NCI-H748 (cell line): Measurements from ENCODE around the gene ARRB1.
A peak's percentile ranks its signal among the peaks of the same experiment; 100 is the strongest.
"Not testable (repeated sequence)": the region's sequence is repeated elsewhere in the genome, so short reads cannot be mapped to it uniquely, and the experiment has no call there.

Experiments used
- DNase-seq: peaks from one replicate; lab custom pipeline; 2025; ENCODE audit not compliant: unreplicated experiment; lab: John Stamatoyannopoulos, UW

Gene ARRB1

DNA sequence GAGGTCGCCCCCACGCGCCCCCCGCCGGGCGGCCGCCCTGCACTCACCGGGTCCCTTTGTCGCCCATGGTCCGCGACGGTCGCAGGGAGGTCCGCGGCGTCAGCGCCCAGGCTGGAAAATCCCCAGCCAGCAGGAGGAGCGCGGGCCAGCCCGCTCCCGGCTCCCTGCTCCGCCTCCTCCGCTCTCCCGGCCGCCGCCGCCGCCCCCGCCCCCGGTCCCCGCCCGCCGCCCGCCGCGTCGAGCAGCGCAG lies at the start of gene ARRB1:
Gene ARRB1, minus strand, starts transcription at position 121 of the 250 bp plus-strand sequence. Its CDS starts 54 bp downstream, at position 67.
- peak; percentile 55 for DNase-seq

DNA sequence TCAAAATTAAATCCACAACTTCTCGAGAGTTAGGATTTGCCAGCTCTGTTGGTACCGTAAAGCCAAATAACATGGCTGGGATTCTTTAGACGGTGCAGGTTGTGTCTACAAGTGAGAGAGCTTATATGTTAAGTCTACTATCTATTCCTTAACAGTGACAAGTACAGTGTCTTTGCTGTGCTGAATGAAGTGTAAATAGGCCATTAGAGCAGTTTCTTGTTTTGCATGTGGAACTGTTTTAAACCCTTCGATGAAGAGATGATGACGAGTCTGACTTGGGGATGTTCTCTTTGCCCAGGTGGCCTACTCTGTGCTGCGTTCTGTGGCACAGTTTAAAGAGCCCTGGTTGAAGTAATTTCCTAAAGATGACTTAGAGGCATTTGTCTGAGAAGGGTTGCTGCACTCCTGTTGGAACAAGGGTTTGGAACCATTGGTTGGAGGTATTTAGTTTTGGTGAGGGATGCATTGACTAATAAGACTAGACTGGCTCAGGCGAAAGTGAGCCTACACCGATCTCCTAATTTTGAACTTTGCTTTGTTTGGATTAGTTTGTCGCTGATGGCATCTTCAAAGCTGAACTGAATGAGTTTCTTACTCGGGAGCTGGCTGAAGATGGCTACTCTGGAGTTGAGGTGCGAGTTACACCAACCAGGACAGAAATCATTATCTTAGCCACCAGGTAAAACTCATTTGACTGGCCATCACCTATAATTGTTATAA lies 48.8 kb upstream of the ARRB1 start:
- DNase-seq: no peak

DNA sequence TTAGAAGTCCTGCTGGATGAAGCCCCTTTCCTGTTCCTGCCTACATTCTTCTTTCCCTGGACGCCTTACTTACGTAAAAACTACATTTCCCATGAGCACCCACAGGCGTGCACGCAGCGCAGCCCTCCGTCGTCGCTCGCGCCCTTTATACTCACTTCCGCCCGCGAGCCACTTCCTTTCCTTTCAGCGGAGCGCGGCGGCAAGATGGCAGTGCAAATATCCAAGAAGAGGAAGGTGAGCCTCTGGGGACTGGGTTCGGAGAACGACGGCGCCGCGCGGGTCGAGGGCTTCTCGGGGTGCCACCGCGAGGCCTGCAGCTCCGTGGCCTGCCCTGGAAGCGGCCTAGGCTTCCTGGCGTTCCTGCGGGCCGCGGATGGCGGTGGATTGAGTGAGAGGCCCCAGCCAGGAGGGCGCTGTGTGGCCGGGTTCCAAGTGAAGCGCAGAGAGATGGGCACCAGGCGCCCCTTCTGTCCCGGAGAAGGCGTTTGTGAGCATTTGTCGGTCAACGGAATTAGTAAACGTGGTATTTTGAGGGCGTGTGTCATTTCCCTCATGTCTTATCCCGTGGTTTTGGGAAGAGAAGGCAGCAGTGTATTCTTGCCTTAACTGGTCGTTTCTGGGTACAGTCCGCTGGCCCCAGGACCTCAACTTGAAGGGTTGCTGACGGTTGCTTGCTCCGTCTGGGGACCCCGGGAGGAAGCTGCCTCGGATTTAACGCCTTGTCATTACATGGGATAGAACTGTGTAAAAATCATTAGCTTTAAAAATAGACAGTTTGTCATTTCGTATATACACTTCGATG lies 48.1 kb upstream of the ARRB1 start, which contains the start of gene RPS3:
Gene RPS3, plus strand, starts transcription at position 175 of the 802 bp plus-strand sequence. Its CDS starts 30 bp downstream, at position 205.
- peak; percentile 96 for DNase-seq

DNA sequence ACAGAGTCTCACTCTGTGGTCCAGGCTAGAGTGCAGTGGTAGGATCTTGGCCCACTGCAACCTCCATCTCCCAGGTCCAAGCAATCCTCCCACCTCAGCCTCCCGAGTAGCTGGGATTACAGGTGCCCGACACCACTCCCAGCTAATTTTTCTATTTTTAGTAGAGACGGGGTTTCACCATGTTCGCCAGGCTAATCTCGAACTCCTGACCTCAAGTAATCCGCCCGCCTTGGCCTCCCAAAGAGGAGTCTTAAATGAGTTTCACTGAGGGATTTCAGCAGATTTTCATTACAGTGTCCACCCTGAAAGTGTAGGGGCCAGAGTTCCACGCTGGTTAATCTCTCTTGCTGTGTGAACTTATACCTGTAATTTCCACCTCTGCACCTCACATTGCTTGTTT lies 47.4 kb upstream of the ARRB1 start:
- no peak for DNase-seq

DNA sequence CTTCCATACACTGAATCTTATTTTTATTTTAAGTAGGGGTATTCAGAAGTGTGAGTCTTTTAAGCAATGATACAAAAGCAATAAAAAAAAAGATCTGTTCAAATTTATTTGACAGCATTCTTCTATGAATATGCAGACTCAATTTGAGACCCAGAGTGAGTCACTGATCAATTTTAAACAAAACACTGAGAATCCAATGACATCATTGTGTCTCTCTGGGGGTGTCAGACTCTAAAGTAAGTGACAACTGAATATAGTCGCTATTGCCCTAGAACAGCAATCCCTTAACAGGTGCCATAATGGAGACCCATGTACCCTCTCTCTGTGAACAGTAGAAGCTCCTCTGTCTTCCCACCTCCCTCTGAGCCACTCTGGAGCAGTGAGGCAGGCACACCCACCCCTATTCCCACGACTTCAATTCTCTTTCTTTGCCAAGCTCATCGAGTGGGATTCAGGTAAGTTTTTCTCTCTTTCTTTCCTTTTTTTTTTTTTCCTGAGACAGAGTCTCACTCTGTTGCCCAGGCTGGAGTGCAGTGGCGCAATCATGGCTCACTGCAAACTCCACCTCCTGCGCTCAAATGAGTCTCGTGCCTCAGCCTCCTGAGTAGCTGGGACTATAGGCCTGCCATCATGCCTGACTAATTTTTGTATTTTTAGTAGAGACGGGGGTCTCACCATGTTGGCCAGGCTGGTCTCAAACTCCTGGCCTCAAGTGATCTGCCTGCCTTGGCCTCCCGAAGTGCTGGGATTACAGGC lies 42.8 kb upstream of the ARRB1 start:
- DNase-seq: no peak

DNA sequence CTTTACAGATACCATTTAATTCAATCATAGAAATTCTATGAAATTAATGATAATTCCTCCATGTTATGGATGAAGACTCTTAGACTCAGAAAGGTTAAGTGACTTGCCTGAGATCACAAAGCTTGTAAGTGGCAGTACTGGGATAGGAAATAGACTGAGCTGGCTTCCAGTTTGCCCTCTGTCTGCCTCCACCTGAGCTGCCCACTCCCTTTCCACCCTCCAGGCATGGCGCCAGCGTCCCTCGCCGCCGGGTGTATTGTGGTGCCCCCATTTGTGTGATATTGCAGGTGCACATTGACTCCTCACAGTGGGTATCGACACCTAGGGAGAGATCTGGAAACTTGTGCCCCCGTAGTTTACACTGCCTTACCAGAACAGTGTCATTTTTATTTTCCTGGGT lies 38.5 kb upstream of the ARRB1 start:
- peak; percentile 13 for DNase-seq

DNA sequence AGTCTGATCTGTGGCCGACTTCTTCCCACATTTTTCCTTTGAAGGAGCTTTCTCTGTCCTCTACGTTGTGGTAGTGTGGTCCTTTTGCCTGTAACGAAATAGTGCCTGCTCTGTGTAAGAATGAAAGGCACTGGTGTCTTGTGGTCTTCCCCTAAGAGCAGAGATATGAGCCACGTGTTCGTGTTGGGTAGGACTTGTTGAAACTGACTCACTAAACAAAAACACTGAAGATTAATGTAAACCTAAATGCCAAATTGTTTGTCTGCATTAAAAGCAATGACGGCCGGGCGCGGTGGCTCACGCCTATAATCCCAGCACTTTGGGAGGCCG lies 37.8 kb upstream of the ARRB1 start:
- no peak for DNase-seq

DNA sequence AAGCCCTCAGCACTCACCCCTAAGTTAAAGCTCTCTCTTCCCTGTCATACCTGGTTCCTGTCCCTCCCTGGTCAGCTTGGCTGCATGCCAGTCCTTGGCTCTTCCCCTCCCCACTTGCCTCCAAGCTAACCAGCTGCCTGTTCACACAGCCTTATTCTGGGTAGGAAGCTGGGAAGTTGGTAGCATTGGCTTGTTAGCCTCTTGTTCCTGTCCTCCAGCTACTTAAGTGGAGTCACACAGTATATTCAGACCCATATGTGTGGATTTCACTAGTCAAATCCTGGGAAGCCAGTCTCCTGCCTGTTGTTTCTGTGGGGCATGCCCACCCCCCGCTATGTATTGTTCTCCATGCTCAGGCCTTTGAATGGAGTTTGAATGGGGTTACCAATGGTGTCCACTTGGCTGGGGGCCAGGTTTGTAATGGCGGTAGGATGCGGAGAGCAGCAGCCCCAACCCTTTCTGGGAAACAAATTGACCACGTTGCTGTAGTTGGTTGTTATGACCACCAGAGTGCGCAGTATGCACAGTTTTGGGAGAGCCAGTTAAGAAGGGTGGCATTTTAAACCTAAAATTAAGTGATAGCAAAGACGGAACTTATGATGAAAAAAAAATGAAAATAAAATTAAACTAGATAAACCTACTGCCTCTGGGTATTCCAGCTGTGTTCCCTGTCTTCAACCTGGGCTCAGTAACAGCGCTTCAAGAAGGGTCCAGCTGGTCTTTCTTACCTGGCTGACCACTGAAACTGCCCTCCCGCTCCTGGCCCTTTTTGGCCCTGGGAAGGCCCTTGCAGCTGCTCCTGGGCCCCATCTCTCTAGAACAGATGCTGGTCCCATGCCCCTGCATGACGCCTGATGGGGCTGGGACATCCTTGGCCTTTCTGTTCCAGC lies 37.2 kb upstream of the ARRB1 start:
- DNase-seq: peak; percentile 93

DNA sequence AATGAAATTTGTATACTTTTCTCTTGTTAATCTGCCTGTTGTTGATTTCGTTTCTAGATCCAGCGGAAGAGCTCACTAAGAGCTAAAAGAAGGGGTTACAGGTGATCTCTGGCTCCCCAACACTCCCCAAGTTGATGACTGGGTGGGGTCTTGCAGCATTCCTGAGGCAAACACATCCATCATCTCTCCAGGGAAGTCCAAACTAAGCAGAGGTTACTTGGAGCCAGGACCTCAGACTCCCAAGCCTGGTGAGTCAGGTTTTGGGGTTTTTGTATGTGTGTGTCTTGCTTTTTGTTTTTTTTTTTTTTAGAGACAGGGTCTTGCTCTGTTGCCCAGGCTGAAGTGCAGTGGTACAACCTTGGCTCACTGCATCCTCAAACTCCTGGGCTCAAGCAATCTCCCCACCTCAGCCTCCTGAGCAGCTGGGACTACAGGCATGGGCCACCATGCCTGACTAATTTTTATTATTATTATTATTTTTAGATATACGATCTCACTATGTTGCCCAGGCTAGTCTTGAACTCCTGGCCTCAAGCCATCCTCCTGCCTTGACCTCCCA lies 36.4 kb upstream of the ARRB1 start:
- DNase-seq: no peak

DNA sequence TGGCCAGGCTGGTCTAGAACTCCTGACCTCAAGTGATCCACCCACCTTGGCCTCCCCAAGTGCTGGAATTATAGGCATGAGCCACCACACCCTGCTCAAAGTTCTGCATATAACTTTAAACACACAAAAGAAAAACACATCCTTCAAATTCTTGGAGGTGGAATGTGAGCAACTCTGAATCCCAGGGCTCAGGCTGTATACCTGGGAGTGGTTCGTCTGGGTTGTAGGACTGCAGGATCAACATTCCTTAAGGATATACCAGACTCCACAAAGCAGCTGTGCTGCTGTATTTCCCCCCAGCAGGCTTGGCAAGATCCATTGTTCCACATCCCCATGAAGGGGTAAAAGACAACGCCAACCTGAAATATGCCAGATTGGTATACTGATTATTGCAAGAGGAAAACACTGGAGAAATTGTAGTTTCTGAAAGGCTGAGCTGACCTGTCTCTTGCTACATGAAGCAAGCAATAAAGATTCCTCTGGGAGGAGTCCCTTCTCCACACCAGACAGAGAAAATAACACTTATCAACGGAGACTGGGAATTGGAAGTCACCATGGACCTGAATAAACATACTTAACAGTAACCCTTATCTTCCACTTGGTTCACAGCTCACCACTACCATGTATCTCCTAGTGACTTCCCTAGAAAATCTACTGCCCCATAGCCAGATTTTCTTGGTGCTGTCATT lies 35.6 kb upstream of the ARRB1 start:
- DNase-seq: no peak

DNA sequence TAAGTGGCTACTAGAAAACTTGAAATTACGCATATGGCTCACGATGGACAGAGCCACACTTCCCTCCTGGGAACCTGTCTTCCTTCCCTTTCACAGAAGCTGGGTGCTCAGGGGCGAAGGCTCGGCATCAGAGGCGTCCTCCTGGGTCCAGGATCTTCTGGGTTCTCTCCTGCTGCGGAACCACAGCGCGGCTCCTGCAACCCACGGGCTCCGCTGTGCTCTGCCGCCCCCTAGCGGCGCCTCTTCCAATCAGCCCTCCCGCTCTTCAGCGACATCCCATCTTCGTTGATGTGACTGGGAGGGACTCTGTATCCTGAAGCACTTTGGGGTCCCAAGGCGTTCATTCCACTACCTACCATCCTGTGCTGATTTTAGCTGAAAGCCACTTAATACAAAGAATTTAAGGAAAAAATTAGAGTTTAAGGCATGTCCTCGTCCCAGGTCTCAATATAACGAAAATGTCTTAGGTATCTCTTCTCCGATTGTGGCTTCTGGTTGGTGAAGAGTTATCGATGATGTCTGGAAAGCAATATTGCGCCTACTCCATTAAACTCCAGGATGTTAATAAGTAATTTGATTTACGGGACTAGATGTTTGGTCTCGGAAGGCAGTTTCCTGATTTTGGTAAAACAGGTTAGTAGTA lies 33.1 kb upstream of the ARRB1 start:
- DNase-seq: peak; percentile 68

DNA sequence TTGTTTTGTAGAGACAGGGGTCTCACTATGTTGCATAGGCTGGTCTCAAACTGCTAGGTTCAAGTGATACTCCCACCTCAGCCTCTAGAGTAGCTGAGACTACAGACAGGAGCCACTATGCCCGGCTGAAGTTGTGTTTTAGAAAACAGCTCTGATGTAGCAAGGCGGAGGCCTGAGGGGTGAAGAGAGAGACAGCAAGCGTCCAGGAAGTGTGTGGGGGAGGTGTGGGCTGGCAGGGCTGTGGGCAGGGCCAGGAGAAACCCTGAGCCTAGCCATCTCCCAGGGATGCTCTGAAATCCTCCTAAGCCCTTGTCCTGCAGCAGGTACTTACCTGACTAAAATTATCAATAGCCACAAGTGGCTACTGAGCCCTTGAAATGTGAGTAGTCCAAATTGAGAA lies 31.8 kb upstream of the ARRB1 start:
- DNase-seq: no peak

DNA sequence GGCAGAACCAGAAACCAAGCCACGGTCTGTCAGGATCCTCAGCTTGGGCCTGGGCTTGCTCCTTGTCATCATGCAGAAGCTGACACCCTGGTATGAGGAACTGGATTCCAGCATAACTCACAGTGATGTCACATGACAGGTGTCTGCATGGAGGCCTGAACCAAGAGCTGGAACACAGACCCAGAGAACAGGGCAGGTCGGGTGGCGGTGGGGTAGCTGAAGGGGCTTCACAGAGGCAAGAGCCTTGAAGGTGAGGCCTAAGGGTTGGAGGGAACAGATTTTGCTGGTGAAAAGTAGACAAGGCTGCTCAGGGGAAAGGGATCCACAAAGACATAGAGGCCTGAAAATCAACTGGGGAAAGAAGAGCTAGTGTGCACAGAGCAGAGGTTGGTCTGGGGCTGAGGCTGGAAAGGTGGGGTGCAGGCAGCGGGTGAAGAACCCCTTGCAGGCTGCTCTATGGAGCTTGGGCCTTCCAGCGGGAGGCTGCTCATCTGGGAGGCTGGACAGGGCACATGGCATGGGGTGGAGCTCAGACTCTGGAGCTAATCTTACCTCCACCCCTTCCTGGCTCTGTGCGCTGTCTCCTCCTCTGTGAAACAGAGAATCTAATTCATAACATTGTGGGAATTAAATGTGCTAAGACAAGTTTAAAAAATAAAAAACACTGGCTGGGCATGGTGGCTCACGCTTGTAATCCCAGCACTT lies 29.4 kb upstream of the ARRB1 start:
- DNase-seq: no peak

DNA sequence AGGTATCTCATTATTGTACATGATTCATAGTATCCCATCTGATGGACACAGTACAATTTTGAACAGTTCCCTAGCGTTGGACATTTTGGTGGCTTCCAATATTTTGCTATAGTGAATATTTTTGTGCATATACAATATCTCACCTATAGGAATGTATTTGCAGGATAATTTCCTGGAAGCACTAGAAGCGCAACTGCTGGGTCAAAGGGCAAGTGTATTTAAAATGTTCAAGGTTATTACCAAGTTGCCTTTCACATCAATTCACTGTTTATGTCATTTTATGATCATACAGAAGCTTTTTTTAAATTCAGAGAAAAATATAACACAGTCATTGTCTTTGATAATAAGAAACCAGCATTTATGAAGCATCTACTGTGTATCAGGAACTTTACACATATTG lies 28.8 kb upstream of the ARRB1 start:
- no peak for DNase-seq

DNA sequence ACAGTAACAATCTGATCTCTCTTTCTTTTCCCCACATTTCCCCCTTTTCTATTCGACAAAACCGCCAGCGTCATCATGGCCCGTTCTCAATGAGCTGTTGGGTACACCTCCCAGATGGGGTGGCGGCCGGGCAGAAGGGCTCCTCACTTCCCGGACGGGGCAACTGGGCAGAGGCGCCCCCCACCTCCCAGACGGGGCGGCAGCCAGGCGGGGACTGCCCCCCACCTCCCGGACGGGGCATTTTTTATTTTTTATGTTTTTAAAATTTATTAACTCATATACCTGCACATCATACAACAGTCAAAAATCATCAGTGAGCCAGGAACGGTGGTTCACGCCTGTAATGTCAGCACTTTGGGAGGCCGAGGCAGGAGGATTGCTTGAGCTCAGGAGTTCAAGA lies 27.3 kb upstream of the ARRB1 start:
- DNase-seq: not testable (repeated sequence)

DNA sequence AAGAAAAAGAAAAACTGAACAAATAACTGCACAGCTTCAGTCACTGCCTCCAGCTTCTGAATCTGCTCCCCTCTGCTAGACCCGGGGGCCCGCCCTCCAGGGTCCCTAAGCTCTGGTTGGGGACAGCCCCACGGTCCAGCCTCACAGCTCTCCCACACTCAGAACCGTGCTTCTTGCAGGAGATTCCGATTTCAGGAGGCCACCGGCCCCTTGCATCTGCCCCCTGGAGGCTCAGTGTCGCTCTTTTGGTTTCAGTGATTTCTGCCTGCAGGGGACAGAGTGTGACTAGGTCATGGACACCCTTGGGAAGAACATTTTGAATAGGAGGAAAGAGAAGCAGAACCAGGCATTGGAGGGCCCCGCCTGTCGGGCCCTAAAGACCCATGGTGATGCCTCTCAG lies 24.7 kb upstream of the ARRB1 start:
- no peak for DNase-seq

DNA sequence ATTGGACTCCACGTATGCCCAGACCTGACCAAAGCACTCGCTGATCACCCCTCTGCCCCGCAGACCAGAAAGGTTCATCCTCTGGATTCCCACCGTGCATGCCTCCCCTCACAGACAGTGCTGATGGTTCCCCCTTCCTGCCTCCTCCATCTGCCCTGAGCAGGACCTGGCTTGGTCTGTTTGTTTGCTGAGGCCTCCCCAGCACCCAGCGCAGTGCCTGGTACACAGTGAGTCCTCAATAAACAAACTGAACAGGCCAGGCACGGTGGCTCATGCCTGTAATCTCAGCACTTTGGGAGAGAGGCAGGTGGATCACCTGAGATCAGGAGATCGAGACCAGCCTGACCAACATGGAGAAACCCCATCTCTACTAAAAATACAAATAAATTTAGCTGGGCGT lies 24.2 kb upstream of the ARRB1 start:
- DNase-seq: no peak

DNA sequence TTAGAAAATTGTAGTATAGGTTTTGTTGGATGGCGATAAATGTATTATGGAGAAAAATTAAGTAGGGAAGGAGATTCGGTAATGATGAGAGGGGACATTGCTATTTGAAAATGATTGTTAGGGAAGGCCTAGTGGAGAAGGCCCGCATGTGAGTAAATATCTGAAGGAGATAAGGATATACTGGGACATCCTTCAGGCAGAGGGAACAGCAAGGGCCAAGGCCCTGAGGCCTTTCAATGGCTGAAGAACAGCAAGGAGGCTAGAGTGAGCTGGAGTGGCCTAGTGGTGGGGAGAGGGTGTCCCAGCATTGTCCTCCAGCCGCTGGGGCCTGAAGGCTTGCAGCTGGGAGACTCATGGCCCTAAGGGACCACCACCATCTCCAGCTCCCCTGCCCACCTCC lies 23.2 kb upstream of the ARRB1 start:
- no peak for DNase-seq

DNA sequence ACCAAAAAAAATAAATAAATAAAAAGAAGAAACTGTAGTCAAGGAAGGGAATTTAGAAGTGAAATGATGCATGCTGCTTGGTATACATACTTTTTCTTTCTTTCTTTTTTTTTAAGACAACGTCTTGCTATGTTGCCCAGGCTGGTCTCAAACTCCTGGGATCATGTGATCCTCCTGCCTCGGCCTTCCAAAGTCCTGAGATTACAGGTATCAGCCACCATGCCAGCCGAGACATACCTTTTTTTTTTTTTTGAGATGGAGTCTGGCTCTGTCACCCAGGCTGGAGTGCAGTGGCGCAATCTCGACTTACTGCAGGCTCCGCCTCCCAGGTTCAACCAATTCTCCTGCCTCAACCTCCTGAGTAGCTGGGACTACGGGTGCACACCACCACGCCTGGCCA lies 21.7 kb upstream of the ARRB1 start:
- DNase-seq: no peak
